NB4 (cell line): Measurements from ENCODE around the gene RAD9B.

Experiments used
- CTCF ChIP-seq: IDR thresholded peaks from one replicate; pipeline ENCODE4 v1.5.1; 2012; ENCODE audit warnings: low read depth, low read length
- POLR2A ChIP-seq: IDR thresholded peaks from 2 replicates; pipeline ENCODE4 v1.6.1; 2011; ENCODE audit warnings: mild to moderate bottlenecking; ENCODE audit not compliant: insufficient read length; ENCODE audit errors: extremely low read depth
- TF ChIP-seq, protein P1 (sequence below): IDR thresholded peaks from 2 replicates; pipeline ENCODE4 v1.6.1; 2011; ENCODE audit warnings: low read depth, low read length

GRCh38 chr12:110505332-110505731, 3.2 kb downstream of the RAD9B start:
- TF ChIP-seq, protein P1, sequence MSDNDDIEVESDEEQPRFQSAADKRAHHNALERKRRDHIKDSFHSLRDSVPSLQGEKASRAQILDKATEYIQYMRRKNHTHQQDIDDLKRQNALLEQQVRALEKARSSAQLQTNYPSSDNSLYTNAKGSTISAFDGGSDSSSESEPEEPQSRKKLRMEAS, result no peak
- TF ChIP-seq CTCF (no peak), POLR2A (no peak)
